Measurements from ENCODE around the gene SHCBP1L.

DNA sequence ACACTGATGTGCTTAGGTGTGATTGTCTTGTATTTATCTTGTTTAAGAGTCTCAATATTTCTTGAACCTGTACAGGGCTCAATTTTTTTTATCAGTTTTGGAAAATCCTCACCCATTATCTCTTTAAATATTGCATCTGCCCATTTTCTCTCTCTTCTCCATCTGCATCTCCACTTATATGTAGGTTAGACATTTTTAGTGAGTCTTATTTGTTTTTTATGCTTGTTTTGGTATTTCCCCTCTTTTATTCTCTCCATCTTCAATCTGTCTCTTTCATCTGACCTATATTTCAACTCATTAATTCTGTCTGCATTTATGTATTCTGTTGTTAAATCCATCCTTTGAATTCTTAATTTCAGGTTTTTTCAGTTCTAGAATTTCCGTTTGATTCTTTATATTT is 32.9 kb upstream of the SHCBP1L start:
- no peak for TF ChIP-seq POLR2A (IDR thresholded peaks at IDR 0.05)
- TF ChIP-seq, protein P1, sequence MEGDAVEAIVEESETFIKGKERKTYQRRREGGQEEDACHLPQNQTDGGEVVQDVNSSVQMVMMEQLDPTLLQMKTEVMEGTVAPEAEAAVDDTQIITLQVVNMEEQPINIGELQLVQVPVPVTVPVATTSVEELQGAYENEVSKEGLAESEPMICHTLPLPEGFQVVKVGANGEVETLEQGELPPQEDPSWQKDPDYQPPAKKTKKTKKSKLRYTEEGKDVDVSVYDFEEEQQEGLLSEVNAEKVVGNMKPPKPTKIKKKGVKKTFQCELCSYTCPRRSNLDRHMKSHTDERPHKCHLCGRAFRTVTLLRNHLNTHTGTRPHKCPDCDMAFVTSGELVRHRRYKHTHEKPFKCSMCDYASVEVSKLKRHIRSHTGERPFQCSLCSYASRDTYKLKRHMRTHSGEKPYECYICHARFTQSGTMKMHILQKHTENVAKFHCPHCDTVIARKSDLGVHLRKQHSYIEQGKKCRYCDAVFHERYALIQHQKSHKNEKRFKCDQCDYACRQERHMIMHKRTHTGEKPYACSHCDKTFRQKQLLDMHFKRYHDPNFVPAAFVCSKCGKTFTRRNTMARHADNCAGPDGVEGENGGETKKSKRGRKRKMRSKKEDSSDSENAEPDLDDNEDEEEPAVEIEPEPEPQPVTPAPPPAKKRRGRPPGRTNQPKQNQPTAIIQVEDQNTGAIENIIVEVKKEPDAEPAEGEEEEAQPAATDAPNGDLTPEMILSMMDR (IDR thresholded peaks at IDR 0.05): no peak

All from heart left ventricle (tissue), 13 donors.